Osteoblast (primary cell): ENCODE data around the gene CBFA2T3. TPM values are rescaled to one million over a fixed set of nuclear protein-coding genes. Genes with fewer than 3 reads are reported as not detected.

Experiments
- DNase-seq: peaks from one replicate; pipeline ENCODE4 v3.0.0; 2011; ENCODE audit warnings: low spot score, mixed read lengths; ENCODE audit not compliant: insufficient read length; ENCODE audit errors: missing footprints
- H2AFZ ChIP-seq: 2 replicates; pipeline ENCODE4 v1.6.0; 2011; ENCODE audit warnings: mild to moderate bottlenecking, low read length
- H3K27ac ChIP-seq: 2 replicates; pipeline ENCODE4 v1.5.1; 2011; ENCODE audit warnings: mild to moderate bottlenecking, low read depth, low read length, moderate library complexity
- H3K27me3 ChIP-seq: 2 replicates; pipeline ENCODE4 v1.6.0; 2012; ENCODE audit warnings: mild to moderate bottlenecking, control low read depth, inconsistent platforms, low read length, moderate library complexity; ENCODE audit not compliant: insufficient read depth
- H3K36me3 ChIP-seq: 2 replicates; pipeline ENCODE4 v1.5.1; 2011; ENCODE audit warnings: mild to moderate bottlenecking, low read length, control low read depth, moderate library complexity; ENCODE audit not compliant: insufficient read depth
- H3K4me1 ChIP-seq: 2 replicates; pipeline ENCODE4 v1.5.1; 2011; ENCODE audit warnings: mild to moderate bottlenecking, low read length, control low read depth, moderate library complexity; ENCODE audit not compliant: insufficient read depth
- H3K4me2 ChIP-seq: 2 replicates; pipeline ENCODE4 v1.6.0; 2011; ENCODE audit warnings: mild to moderate bottlenecking, low read length; ENCODE audit not compliant: insufficient read depth
- H3K4me3 ChIP-seq: fragments of 200-600 bp; sonication (generic); 3 replicates; pipeline ENCODE4 v1.5.1; 2012; ENCODE audit warnings: mild to moderate bottlenecking, low read length, inconsistent platforms; ENCODE audit not compliant: insufficient read depth
- H3K79me2 ChIP-seq: 2 replicates; pipeline ENCODE4 v1.6.0; 2012; ENCODE audit warnings: mild to moderate bottlenecking, low read length, control low read depth, inconsistent platforms; ENCODE audit not compliant: insufficient read depth
- H3K9me3 ChIP-seq: 2 replicates; pipeline ENCODE4 v1.5.1; 2011; ENCODE audit warnings: low read depth, low read length, control low read depth
- H4K20me1 ChIP-seq: 2 replicates; pipeline ENCODE4 v1.6.0; 2012; ENCODE audit warnings: mild to moderate bottlenecking, low read length, control low read depth; ENCODE audit not compliant: insufficient read depth
- total RNA-seq: library from RNA; depleted of rRNA; stranded (reverse); fragments of >200 nt; gene quantifications from 2 replicates; pipeline ENCODE4 v1.2.3, GENCODE V29; 2012
- TF ChIP-seq, protein P1 (sequence below): IDR thresholded peaks from 2 replicates; pipeline ENCODE4 v1.5.1; 2011; ENCODE audit warnings: mild to moderate bottlenecking, low read depth, low read length, moderate library complexity; ENCODE audit errors: extremely low read depth

CBFA2T3 gene
- total RNA-seq, 1 donor = not detected

DNA sequence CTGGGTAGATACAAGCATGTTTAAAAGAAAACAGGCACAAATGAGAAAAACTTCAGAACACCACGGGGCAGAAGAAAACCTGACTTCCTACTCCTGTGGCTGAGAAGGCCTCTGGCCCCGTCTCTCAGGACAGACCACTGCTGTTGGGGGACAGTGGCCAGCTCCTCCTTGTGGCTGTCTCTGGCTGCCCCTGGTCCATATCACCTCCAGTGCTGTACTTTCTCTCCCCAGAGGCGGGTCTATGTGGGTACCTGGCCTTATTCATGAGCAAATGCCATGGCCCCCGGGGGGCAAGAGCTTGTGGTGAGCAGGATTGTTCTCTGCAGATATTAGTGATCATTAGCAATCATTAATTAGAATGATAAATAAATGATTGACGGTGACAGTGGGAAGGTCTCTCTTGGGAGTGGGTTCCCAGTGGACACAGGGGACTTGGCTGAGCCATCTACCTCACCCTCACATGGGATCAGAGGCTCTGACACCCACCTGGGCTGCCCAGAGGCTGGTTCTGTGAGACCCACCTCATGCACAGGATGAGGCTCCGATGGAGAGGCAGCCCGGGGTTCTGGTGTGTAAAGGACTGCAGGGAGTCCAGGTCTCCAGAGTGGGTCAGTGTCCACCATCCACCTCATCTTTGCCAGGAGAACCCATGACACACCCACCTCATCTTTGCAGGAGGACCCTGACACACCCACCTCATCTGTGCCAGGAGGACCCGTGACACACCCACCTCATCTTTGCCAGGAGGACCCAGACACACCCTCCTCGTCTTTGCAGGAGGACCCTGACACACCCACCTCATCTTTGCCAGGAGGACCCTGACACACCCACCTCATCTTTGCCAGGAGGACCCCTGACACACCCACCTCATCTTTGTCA is 30.6 kb upstream of the CBFA2T3 start:
- no peaks in the 10 kb centered on the region for H3K9me3 ChIP-seq
- H4K20me1 ChIP-seq = no peaks in the 10 kb centered on the region
- TF ChIP-seq, protein P1, sequence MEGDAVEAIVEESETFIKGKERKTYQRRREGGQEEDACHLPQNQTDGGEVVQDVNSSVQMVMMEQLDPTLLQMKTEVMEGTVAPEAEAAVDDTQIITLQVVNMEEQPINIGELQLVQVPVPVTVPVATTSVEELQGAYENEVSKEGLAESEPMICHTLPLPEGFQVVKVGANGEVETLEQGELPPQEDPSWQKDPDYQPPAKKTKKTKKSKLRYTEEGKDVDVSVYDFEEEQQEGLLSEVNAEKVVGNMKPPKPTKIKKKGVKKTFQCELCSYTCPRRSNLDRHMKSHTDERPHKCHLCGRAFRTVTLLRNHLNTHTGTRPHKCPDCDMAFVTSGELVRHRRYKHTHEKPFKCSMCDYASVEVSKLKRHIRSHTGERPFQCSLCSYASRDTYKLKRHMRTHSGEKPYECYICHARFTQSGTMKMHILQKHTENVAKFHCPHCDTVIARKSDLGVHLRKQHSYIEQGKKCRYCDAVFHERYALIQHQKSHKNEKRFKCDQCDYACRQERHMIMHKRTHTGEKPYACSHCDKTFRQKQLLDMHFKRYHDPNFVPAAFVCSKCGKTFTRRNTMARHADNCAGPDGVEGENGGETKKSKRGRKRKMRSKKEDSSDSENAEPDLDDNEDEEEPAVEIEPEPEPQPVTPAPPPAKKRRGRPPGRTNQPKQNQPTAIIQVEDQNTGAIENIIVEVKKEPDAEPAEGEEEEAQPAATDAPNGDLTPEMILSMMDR = no peak
- no peak overlapping the region for H3K4me2 ChIP-seq
- peak; percentile 58 for DNase-seq
- no peaks in the 10 kb centered on the region for H3K36me3 ChIP-seq
- no peak overlapping the region for H3K4me3 ChIP-seq
- no peak overlapping the region for H3K27ac ChIP-seq
- H3K4me1 ChIP-seq = no peaks in the 10 kb centered on the region
- H2AFZ ChIP-seq = no peak overlapping the region
- peaks cover 10% of the 10 kb centered on the region for H3K27me3 ChIP-seq
- no peaks in the 10 kb centered on the region for H3K79me2 ChIP-seq

DNA sequence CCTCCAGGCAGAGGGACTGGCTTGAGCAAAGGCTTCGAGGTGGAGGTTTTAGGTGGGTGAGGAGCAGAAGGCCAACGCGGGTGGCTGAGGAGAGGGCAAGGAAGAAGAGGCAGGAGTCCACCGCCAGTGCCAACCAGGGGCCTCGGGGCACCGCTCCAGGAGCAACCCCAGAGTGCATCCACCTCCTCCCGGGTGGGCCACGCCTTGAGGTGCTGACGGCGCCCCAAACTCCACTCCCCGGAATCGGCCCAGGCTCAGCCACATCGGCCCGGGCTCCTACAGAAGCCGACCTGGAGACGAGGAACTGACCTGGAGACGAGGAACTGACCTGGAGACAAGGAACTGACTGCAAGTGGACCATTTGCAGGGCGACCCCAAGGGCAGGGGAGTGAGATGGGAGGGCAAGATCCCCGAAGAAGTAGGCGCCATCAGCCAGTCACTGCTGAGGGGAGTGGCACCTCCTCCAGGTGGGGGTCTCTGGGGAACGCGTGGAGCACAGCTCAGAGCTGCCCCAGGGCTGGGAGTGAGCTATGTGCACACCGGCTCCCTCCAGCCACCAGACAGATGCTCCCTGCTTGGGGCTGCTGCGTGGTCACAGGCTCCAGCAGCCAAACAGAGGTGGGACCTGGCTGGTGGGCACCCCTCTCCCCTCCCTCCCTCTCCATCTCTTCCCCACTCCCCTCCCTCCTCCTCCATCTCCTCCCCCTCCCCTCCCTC is 29.2 kb upstream of the CBFA2T3 start:
- Histone ChIP-seq H3K79me2 (no peaks in the 10 kb centered on the region), H3K4me1 (no peaks in the 10 kb centered on the region), H2AFZ (no peak overlapping the region), H3K27ac (no peak overlapping the region), H3K4me3 (no peak overlapping the region), H4K20me1 (no peaks in the 10 kb centered on the region), H3K9me3 (no peaks in the 10 kb centered on the region), H3K36me3 (no peaks in the 10 kb centered on the region), H3K4me2 (no peak overlapping the region), H3K27me3 (peaks cover 10% of the 10 kb centered on the region)
- DNase-seq = peak; percentile 59
- TF ChIP-seq, protein P1 = no peak

DNA sequence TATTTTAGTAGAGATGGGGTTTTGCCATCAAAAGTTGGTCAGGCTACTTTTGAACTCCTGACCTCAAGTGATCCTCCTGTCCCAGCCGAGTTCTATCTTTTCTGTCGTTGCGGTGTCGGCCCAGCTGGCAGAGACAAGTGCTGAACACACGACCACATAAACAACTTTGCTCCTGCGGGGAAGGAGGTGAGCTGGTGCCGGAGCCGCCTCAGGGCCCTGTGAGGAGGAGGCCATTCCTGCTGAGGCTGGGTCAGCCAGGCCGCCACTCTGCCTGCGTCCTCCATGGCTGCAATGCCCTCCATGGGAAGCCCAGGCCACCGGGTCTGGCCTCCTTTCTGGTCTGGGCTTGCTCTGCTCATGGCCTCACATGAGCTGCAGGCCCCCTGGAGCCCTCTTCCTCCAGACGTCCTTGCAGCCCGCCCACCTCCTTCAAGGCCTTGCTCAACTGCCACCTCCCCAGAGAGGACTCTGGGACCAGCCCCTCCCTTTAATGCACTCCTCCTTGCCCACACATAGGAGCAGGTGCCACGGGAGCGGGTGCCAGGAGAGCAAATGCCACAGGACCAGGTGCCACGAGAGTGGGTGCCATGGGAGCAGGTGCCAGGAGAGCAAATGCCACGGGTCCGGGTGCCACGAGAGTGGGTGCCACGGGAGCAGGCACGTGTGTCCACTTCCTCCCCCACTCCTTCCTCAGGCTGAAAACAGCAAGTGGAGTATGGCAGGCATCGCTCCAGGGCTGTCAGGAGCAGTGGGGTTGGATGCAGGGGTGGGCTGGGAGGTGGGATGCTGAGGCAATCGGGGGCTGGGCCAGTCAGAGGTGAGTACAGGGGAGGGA is 28.4 kb upstream of the CBFA2T3 start:
- Histone ChIP-seq H3K4me1 (no peaks in the 10 kb centered on the region), H3K27ac (no peak overlapping the region), H3K36me3 (no peaks in the 10 kb centered on the region), H3K4me3 (no peak overlapping the region), H3K9me3 (no peaks in the 10 kb centered on the region), H4K20me1 (no peaks in the 10 kb centered on the region), H3K4me2 (no peak overlapping the region), H3K79me2 (no peaks in the 10 kb centered on the region), H3K27me3 (peaks cover 10% of the 10 kb centered on the region), H2AFZ (no peak overlapping the region)
- TF ChIP-seq, protein P1 = no peak
- peak; percentile 78 for DNase-seq
